ENCODE results near the gene ATP6V1G2.

ATP6V1G2 gene

DNA sequence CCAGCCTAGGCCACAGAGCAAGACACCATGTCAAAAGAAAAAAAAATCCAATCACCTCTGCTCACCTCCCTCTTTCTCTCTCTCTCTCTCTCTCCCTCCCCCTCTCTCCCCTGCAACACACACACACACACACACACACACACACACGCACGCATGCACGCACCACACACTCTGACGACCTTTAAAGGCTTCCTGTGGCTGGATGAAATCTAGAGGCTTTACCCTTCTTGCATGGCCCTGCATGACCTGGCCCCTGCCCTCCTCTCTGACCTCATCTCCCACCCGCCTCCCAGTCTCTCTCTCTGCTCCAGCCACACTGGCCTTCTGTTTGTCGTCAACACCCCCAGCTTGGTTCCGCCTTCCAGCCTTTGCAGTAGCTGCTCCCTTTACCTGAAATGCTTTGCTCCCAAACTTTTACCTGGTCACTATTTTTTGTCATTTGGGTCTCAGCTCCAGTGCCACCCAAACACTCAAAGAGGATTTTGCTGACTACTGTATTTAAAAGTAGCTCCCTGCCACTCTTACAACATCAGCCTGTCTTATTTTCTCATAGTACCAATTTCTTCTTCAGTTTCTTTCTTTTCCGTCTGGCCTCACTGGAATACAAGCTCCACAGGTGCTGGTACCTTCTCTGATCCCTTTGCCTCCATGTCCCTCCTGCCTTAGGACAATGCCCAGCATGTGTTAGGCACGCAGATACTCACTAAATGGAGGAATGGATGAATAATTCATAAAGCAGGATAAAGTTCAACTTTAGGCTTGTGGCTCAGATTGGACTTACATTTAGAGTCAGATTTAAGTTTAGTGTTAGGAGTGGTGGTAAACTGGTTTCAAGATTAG lies 21.3 kb upstream of the ATP6V1G2 start:
- Histone ChIP-seq H3K4me1 (no peaks in the 10 kb centered on the region), H3K27me3 (peaks cover 0 to 36% of the 10 kb centered on the region in 2 donors), H3K4me3 (no peak overlapping the region), H3K9me3 (no peaks in the 10 kb centered on the region), H3K36me3 (no peaks in the 10 kb centered on the region), H3K27ac (no peak overlapping the region)
- DNase-seq: no peak
- TF ChIP-seq CTCF (IDR thresholded peaks at IDR 0.05): no peak
- intact Hi-C loops (cut with DNase I; ENCODE audit: low total_unique reads): no loop called here

DNA sequence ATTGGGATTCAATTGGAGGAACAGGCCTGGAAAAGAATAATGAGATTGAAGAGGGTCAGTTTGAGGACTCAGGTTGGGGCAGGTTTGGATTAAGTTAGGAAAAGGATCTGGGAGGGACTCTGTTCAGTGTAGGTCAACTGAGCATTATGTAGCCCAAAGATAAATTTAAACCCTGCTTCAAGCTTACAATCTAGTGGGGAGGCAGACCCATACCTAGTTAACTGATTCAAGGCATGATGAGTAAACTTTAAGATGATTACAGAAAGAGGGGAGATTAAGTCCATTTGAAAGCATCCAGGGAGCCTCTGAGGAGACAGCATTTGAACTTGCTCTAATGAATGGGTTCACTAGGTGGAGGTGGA lies 14.3 kb upstream of the ATP6V1G2 start:
- H3K27me3 ChIP-seq: peaks cover 0 to 9% of the 10 kb centered on the region in 2 donors
- intact Hi-C loops (cut with DNase I; ENCODE audit: low total_unique reads): no loop called here
- H3K36me3 ChIP-seq: peaks cover 17 to 49% (median 27%) of the 10 kb centered on the region in 3 donors
- DNase-seq: no peak
- H3K4me1 ChIP-seq: peaks cover 0 to 25% (median 3%) of the 10 kb centered on the region in 4 donors
- no peak overlapping the region for H3K4me3 ChIP-seq
- H3K9me3 ChIP-seq: no peaks in the 10 kb centered on the region
- H3K27ac ChIP-seq: no peak overlapping the region
- no peak for TF ChIP-seq CTCF (IDR thresholded peaks at IDR 0.05)

GRCh38 chr6:31559958-31560696 lies 13.7 kb upstream of the ATP6V1G2 start:
- peak overlapping the region in 1 of 2 donors; percentile 13 for H3K27ac ChIP-seq

DNA sequence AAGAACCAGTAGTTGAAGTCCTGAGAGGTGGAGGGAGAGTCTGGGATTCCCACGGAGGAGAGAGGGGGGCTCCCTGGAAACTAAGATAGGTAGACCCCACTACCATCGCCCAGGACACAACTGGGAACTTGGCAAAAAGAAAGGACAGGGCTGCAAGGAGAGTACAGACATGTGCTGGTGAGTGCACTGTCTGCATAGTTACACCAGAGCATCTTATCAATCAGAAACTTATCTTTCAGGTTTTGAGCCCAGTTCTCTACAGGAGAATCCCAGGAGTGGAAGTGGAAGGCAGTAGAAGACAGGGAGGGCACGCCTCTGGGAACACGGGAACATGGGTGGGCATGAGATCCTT lies 13.2 kb upstream of the ATP6V1G2 start:
- Histone ChIP-seq H3K4me3 (no peak overlapping the region), H3K27ac (peak overlapping the region in 1 of 2 donors; percentile 13), H3K9me3 (no peaks in the 10 kb centered on the region), H3K36me3 (peaks cover 17 to 49% (median 27%) of the 10 kb centered on the region in 3 donors), H3K4me1 (peaks cover 0 to 25% (median 3%) of the 10 kb centered on the region in 4 donors), H3K27me3 (peaks cover 0 to 4% of the 10 kb centered on the region in 2 donors)
- intact Hi-C loops (cut with DNase I; ENCODE audit: low total_unique reads): no loop called here
- DNase-seq: no peak
- TF ChIP-seq CTCF (IDR thresholded peaks at IDR 0.05): no peak

More at GRCh38 chr6:31559958-31560696, 13.7 kb upstream of the ATP6V1G2 start:
- TF ChIP-seq CTCF (IDR thresholded peaks at IDR 0.05): no peak
- Histone ChIP-seq H3K27me3 (peaks cover 0 to 5% of the 10 kb centered on the region in 2 donors), H3K9me3 (no peaks in the 10 kb centered on the region), H3K4me1 (peaks cover 0 to 25% (median 3%) of the 10 kb centered on the region in 4 donors), H3K36me3 (peaks cover 17 to 49% (median 27%) of the 10 kb centered on the region in 3 donors), H3K4me3 (no peak overlapping the region)
- DNase-seq: peak; percentile 54 to 75
- intact Hi-C loops (cut with DNase I; ENCODE audit: low total_unique reads): no loop called here

DNA sequence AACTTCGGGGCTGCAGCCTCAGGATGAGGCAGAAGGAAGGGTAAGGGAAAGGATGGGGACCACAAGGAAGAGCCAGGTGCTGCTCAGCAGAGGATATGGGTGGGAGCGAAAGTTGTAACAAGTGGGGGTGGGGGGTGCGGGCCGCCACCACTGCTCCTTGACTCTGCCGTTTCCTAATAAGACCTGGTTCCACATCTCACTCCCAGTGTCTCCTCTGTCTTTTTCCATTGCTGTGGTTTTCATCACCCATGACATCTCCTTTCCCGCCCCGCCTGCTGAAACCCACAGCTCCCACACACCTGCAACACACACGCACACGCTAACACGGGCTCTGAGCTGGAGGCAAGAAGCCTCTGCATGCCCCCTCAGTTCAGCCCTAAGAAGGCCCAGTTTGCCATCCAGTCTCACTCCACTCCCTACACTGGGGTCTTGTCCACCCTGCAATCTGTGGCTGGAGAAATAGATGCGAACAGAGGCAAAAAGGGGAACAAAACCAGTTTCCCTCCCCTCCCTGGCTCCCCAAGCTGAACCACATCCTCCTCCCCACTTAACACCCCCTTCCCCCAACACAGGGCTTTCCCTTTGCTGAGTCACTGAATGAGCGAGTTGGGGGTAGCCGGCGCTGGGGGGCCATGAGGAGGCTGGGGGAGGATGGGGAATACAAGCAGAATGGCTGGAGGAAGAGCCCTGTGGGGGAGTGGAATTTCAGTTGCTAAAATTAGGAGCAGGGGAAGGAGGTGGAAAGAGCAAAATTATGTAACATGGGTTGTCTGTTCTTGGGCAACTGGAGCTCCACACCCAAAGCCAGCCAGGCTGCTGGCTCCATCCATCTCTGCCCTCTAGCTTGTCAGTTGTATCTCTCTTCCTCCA lies 12.5 kb upstream of the ATP6V1G2 start:
- intact Hi-C loops (cut with DNase I; ENCODE audit: low total_unique reads): no loop called here
- no peak overlapping the region for H3K27ac ChIP-seq
- no peak for TF ChIP-seq CTCF (IDR thresholded peaks at IDR 0.05)
- peaks cover 17 to 53% (median 27%) of the 10 kb centered on the region in 3 donors for H3K36me3 ChIP-seq
- peak in 1 of 2 donors; percentile 35 for DNase-seq
- H3K4me3 ChIP-seq: no peak overlapping the region
- H3K9me3 ChIP-seq: no peaks in the 10 kb centered on the region
- H3K27me3 ChIP-seq: no peaks in the 10 kb centered on the region
- peaks cover 0 to 28% (median 3%) of the 10 kb centered on the region in 4 donors for H3K4me1 ChIP-seq

All from tibial artery (tissue), 4 donors.